ENCODE measurements around the gene CREBZF.

The CREBZF gene

DNA sequence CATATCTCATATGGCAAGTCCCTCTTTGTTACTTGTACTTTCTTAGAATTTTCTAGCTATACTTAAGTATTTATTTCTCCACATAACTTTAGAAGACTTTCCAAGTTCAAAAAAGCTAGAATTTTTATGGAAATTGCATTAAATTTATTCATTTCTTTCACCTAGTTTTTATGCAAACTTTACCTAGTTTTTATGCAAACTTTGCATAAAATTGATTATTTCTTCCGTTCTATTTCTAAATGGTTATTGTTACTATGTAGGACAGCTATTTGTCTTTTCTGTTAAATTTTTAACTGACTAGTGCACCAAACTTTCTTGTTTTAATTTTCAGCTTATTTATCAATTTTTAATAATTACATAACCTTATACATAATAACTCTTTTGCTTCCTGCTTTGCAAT lies 3.2 kb upstream of the CREBZF start:
- DNase-seq (ENCODE audit: extremely low read depth, low read depth): no peak
- TF ChIP-seq, protein P1, sequence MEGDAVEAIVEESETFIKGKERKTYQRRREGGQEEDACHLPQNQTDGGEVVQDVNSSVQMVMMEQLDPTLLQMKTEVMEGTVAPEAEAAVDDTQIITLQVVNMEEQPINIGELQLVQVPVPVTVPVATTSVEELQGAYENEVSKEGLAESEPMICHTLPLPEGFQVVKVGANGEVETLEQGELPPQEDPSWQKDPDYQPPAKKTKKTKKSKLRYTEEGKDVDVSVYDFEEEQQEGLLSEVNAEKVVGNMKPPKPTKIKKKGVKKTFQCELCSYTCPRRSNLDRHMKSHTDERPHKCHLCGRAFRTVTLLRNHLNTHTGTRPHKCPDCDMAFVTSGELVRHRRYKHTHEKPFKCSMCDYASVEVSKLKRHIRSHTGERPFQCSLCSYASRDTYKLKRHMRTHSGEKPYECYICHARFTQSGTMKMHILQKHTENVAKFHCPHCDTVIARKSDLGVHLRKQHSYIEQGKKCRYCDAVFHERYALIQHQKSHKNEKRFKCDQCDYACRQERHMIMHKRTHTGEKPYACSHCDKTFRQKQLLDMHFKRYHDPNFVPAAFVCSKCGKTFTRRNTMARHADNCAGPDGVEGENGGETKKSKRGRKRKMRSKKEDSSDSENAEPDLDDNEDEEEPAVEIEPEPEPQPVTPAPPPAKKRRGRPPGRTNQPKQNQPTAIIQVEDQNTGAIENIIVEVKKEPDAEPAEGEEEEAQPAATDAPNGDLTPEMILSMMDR (IDR thresholded peaks at IDR 0.05; ENCODE audit: low read depth, low read length): no peak

DNA sequence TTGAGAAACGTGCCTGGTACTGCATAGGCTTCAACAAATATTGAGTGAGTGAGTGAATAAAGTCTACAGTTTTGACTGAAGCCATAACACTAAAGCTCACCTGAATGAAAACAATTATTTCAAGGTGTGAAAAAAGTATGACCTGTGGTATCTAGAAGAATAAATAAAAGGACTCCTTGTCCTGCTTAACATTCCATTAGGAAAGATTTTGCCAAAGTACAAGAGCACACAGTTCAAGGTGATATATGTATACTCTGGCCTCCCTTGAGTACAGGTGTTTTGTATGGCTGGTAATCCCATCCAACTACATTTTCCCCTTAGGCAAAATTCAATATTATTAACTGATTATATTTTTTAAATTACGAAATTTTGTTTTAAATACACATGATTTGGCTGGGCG lies 1.8 kb upstream of the CREBZF start:
- no peak for DNase-seq (ENCODE audit: extremely low read depth, low read depth)
- TF ChIP-seq, protein P1 (IDR thresholded peaks at IDR 0.05; ENCODE audit: low read depth, low read length): no peak

DNA sequence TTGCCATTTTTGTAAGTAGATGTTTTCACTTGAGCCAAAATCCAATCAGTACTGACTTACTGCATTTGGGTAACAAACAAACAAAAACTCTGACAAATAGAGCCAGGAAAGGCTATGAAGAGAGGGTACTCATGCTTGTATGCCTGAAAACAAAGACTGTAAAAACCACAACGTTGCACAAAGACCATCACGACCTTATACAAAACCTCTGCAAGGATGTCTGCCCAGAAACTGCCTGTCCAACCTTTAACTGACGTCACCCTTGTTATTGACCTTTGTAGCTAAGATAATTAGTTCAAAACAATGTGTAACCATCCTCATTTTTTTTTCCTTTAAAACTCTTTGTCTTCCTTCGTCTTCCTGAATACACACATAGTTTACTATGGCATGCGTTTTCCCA lies 804 bp upstream of the CREBZF start:
- DNase-seq (ENCODE audit: extremely low read depth, low read depth): no peak
- TF ChIP-seq, protein P1 (IDR thresholded peaks at IDR 0.05; ENCODE audit: low read depth, low read length): no peak

GRCh38 chr11:85663753-85664614 lies 945 bp downstream of the CREBZF start:
- TF ChIP-seq, protein P1 (IDR thresholded peaks at IDR 0.05; ENCODE audit: low read depth, low read length): peak; percentile 45

GRCh38 chr11:85663080-85663752 lies 1.7 kb downstream of the CREBZF start:
- DNase-seq (ENCODE audit: extremely low read depth, low read depth): no peak
- TF ChIP-seq, protein P1 (IDR thresholded peaks at IDR 0.05; ENCODE audit: low read depth, low read length): no peak

More at GRCh38 chr11:85663753-85664614, 945 bp downstream of the CREBZF start:
- DNase-seq (ENCODE audit: extremely low read depth, low read depth): no peak

DNA sequence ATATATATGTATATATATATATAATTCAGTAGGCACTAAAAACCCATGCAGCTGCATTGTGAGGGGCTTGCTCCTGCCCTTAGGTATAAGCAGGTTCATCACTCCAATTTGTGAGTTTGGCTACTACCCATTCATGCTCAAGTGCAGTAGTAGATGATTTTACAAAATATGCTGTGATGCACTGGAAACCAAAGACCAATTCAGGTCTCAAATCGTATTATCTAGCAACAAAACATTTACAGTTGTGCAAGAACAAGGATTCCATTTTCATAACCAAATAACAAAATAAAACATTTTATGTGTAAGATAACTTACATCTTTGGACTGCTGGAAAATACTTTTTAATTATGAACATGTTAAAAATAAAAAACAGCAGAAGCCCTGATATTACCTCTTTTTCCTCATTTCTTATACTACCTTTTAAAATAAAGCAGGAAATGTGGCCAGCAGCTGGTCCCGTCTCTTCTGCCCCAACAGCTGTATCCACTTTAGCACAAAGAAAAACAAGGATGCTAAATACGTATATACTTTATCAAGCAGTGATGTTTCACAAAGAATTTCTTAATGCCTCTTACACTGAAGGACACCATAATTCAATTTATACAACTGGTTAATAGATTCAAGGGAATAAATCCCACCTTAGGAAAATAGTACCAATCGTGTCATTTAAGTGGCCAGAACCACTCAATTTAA lies 2.8 kb downstream of the CREBZF start:
- no peak for DNase-seq (ENCODE audit: extremely low read depth, low read depth)
- TF ChIP-seq, protein P1 (IDR thresholded peaks at IDR 0.05; ENCODE audit: low read depth, low read length): no peak
